Cortex of kidney (tissue), 1 donor: ENCODE measurements around the gene FIBIN.
"Not testable (repeated sequence)": the region's sequence is repeated elsewhere in the genome, so short reads cannot be mapped to it uniquely, and the experiment has no call there.

ENCODE experiments used
- DNase-seq: peaks from one replicate; lab custom pipeline; 2025; lab: John Stamatoyannopoulos, UW

Gene FIBIN

DNA sequence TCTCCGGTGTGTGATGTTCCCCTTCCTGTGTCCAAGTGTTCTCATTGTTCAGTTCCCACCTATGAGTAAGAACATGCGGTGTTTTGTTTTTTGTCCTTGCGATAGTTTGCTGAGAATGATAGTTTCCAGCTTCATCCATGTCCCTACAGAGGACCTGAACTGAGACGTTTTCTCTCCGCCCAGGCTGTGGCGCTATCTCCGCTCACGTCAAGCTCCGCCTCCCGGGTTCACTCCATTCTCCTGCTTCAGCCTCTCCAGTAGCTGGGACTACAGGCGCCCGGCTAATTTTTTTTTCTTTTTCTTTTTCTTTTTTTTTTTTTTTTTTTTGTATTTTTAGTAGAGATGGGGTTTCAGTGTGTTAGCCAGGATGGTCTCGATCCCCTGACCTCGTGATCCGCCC, 16.7 kb upstream of the FIBIN start:
- DNase-seq: not testable (repeated sequence)

DNA sequence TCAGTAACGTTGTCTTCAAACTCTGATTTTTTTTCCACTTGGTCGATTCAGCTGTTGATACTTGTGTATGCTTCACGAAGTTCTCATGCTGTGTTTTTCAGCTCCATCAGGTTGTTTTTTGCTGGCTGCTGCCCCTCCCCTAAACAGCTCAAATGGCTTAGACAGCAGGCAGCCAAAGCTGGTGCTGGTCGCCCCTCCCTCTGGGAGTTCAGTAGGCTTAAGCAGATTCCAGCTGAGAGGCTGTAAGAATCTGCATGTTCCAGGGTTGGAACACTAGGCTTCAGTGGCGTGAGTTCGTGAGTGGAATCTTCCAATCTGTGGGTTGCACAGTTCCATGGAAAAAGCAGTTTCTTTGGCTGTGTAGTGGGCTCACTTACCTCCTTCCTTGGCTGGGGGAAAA, 10.3 kb upstream of the FIBIN start:
- no peak for DNase-seq

DNA sequence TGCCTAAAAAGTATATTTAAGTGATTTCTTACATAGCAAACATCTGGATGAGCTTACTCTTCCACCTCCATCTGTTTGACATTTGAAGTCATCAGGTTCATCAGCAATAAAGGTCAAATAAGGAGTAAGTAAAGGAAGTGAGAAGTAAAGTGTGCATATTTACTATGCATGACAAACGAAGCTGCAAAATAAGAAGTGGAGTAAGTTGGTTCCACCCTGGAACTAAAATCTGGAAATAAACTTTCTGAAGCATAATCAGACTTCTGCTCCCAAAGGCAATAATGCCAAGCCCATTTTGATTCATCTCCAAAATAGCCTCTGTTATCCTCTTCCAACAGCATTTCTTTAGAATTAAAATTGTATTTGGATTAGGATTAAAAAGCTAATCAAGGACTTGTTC, 8.4 kb upstream of the FIBIN start:
- DNase-seq: no peak

DNA sequence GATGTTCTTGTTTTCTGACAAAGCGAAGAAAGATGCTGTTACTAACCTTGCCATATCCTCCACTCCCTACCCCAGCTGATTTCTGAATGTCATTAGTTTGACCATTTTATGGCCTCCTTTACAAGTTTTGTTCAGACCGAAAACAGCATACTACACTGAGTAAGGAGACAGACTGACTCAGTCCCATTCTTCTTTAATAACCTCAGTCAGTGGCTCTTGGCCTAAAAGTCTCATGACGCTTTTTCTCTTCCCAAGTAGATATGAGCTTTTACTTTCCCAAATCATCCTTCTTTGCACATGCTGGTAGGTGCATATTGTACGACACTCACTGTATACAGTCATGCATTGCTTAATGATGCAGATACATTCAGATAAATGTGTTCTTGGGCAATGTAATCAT, 8.0 kb upstream of the FIBIN start:
- no peak for DNase-seq

DNA sequence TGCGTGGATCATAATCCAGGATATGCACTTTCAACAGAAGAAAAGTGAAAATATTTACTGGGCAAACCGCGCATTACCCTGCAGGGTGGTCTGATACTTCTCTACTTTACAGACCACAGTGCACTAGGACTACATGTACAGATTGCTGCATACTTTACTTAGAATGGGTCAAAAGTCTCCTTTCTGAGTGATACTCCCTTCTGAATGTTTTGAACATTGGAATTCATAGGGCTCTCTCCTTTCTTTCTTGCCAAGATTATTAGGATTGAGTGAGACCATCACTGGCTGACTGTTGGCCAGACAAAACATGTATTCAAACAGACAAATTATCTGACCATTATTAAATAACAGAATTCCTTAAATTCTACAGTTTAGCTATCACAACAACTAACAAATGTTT, 6.6 kb upstream of the FIBIN start:
- DNase-seq: no peak

DNA sequence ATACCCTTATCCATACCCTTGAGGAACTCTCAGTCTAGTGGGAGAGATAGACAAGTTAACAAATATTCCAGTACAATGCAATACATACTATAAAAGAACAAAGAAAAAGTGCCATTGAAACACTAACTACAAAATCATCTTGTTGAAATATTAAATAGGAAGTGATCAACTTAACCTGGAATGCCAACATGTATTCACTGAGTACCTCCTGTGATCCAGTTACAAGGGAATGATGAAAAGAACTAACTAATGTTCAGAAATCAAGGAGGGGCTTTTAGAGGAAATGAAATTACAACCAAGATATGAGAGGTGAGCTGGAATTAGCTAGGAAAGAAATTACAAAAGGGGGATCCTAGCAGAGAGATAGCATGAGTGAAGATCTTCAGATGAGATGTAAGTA, 6.2 kb upstream of the FIBIN start:
- DNase-seq: no peak

DNA sequence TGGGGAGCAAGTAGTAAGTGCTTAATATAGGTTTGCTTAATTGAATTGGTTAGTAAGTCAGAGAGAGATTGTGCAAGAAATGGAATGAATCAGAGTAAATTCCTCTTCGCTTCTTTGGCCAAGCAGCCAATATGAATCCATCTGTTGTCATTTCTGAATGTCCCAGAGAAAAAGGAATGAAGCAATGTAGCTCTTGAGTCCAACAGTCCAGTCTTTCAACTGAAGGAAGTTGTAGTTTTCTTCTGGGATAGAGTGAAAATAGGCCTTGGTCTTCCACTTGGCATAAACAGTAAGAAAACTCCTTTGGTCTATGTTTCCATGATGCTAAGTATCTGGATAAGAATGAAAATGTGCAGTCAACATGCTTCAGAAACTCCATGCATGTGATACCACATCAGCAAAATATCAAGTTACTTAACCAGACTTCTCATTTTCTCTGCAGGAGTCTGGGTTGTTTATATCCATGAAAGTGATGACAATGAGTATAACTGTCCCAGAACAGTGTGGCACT, 1.8 kb upstream of the FIBIN start:
- no peak for DNase-seq

DNA sequence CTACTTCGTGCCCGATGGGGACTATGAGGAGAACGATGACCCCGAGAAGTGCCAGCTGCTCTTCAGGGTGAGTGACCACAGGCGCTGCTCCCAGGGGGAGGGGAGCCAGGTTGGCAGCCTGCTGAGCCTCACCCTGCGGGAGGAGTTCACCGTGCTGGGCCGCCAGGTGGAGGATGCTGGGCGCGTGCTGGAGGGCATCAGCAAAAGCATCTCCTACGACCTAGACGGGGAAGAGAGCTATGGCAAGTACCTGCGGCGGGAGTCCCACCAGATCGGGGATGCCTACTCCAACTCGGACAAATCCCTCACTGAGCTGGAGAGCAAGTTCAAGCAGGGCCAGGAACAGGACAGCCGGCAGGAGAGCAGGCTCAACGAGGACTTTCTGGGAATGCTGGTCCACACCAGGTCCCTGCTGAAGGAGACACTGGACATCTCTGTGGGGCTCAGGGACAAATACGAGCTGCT, 751 bp downstream of the FIBIN start:
- no peak for DNase-seq

DNA sequence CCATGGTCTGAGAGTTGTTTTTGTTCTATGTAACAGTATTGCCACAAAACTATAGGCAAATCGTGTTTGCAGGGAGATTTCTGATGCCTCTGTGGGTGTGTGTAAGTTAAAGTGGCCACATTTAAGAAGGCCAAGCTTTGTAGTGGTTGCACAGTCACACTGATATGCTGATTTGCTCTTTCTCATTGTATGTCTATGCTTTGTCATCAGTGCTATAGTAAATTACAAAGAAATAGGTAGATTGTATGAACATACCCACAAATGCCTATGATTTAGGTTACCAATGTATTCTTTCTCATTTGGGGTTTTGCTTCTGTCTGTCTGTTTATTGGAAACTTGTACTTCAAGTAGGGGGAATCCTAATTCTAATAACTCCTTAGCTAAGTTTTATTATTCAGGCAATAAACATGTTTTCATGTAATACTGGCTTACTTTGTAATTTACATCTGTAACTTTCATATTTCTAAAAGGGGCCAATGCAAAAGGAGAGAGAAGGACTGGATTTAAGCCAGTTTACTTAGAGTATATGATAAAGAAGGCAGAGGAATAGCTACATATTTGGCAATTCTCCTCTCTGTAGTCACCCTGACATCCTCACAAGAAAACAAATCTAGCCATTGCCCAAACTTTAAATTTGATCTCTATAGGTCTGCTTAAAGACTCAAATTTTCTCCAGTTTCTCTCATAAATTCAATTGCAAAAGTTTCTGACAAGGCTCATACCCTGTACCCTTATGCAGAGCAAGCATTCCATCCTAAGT, 2.0 kb downstream of the FIBIN start:
- no peak for DNase-seq

DNA sequence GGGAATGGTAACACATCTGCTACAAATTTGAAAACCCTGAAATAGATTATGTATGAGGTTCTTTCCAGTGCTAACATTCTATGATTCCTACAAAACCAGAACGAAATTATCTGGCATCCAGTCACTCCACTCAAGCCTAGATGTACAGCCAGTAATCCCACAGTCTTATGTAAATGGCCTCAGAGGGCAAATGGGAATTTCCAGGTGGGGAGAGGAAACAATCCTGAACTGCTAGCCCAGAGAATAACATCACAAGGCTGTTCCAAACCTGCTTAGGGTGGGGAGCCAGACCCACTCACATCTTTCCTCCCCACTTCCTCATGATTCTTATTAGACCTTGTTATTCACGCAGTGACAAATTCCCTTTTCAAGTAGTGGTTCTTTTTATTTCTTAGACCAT, 3.5 kb downstream of the FIBIN start:
- no peak for DNase-seq

DNA sequence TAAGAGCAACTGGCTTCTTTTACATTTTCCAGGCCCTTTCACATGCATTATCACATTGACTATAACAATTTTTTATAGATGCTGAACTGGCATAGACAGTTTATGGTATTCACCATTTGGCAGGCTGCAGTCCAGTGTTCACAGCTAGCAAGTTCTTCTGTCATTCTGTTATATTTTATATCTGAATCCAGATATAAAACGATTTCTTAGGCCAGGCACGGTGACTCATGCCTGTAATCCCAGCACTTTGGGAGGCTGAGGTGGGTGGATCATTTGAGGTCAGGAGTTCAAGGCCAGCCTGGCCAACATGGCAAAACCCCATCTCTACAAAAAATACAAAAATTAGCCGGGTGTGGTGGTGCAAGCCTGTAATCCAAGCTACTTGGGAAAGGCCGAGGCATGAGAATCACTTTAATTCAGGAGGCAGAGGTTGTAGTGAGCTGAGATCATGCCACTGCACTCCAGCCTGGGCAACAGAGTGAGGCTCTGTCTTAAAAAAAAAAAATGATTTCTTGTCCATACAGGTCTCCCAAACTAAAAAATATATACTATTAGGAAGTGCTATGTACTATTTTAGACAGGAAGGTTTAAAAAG, 7.3 kb downstream of the FIBIN start:
- not testable (repeated sequence) for DNase-seq

DNA sequence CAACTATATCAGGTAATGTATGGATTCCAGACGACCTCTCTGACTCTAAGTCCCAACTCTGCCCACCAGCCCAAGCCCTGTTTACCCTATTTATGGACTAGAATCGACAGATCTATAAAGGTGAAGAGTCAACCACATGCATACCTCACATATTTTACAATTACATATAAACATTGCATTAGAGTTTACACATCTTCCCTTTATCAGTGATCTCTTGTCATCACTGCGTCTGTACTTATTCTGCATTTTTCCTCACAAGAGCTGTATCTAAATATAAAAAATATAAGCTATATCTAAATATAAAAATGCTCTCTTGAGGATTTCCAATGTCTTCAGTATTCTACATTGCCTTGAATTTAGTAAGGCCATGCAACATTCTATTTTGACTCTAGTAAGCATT, 8.5 kb downstream of the FIBIN start:
- no peak for DNase-seq

DNA sequence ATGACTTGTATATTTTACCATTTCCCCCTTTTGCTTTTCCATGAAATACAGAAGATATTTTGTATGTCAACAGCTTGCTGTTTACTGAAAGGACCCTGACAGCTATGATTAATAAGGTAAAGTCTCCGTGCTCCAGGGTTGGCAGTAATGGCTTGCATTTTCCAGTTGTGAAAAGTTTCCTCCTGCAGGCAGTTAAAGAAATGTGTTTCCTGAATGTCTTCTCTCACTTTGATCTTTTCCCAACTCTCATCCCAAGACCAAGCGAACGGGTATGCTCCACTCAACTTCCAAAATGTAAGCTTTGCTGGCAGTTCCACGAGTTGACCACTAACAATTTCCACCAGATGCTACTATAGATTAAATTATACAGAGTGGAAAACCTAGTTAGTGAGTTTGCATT, 8.9 kb downstream of the FIBIN start:
- no peak for DNase-seq

DNA sequence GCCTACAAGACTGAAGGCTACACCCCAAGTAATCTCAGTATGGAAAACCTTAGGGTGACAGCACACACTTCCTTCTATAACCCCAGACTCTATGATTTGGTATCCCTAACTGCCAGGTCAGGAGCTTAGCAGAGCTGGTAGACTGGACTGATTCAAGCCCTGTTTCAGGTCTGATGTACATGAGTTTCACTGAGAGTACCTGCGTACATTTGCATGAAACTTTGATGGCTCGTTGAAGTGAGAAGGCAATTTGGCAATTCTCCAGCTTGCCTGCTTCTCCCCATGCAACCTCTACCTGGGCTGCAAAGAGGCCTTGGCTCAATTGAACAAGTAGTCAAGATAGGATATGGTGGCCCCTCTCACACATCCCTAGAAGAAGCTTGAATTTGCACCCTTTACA, 10.2 kb downstream of the FIBIN start:
- no peak for DNase-seq

DNA sequence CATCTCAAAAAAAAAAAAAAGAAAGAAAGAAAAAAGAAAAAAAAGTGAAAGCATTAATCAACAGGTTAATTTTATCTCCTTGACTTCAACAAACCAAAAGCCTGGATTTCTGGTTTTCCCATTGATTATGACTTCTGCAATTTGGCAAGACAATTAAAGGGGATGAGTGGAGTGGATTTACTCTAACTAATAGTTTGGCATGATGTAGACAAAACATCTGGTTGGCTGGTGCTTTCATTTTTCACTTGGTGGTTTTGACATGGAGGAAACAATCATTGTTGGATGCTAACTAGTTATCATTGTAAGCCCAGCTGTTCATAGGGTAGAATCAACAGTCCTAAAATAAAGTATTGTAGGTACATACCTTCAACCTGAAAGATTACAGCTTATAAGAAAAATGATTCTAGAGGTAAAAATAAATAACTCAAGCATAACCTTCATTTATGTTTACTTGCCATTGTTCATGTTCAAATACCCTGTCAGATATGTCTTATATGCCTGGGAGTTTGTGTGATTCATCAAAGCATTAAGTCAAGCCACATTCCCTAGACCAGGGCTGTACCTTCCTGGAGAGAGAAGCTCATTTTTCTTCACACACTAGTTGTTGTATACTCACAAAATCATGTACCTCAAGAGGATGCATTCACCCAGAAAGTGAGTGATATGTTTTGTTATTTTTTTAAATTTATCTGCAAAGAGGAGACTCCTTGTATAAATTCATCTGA, 15.1 kb downstream of the FIBIN start:
- DNase-seq: no peak

DNA sequence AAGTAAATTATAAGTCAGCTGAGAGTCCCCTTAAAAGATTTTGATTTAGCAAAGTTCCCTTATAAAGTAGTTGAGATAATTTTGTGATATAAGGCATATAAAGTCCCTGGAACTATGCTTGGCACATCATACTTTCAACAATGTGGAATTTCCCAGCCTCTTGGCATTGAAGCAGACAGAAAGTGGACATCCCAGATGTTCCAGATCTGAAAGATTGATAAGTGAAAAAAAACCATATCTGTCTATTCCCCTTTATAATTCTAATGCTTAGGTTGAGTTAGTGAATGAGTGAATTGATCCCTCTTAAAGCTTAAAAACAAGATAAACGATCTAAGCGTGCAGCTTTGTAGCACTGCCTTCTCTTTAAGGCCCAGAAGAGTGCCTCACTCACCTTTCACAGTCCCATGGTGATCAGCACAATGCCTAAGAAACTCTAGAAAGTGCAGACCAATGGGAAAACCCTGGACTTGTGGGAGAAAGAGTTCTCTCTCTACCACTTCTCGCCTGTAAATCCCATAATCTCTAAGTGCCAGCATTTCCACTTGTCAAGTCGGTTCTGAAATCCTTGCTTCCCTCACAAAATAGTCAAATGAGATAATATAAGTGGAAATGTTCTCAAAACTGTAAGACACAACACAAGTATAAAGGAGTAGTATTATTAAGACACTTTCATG, 17.8 kb downstream of the FIBIN start:
- DNase-seq: no peak

DNA sequence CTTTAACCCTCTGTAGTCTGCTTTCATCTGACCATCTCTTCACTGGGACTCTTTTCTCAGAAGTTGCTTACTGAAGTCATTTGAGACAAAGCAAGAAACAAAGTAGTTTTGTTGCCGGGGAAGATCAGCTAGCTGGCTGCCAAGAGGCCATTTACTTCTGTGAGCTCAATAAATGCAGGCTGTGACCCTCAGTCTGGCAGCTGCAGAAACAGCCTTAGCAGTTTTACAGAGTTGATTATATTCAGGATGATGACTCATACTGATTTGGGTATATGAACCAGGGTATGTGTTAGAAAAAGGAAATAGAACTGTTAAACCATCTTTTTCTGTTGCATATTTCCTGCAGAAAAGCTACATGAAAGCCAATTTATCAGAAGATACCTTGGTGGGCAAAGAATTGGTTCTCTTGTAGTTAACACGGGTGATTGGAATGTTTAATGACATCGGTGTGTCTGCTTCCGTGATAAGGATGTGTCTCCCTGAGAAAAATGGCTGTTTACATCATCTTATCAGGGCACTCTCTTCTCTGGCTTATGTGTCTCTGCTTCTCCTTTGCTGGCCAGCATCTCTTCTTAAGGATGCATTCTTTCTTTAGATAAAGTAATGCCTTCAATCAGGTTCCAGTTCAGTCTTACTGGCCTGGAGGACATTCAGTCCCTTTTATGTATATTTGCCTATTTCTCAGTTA, 18.5 kb downstream of the FIBIN start:
- no peak for DNase-seq

DNA sequence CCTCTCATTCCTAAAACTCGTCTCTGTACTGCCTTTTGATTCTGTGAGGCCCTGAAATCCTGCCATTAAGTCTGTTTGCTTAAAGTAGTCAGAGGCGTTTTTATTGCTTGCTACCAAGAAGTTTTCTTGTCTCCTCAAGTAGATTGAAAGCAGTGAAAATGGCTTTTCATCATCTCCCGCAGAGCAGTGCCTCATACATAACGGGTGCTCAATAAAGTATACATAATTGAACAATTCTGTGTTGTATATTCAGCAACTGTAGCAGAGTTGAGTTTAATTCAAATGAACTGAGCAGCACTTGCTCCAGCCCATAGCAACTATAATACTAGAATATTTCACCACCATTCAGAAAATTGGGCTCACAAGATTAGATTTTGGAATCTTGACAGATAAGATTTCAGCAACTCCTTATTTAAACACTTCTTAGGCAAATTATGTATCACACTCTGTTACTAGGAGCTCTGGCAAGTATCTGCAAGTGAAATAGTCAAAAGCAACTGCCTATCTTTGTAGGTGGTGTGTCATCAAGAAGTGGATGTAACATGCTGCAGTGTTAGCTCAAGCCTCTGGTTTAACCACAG, 20.0 kb downstream of the FIBIN start:
- DNase-seq: no peak

DNA sequence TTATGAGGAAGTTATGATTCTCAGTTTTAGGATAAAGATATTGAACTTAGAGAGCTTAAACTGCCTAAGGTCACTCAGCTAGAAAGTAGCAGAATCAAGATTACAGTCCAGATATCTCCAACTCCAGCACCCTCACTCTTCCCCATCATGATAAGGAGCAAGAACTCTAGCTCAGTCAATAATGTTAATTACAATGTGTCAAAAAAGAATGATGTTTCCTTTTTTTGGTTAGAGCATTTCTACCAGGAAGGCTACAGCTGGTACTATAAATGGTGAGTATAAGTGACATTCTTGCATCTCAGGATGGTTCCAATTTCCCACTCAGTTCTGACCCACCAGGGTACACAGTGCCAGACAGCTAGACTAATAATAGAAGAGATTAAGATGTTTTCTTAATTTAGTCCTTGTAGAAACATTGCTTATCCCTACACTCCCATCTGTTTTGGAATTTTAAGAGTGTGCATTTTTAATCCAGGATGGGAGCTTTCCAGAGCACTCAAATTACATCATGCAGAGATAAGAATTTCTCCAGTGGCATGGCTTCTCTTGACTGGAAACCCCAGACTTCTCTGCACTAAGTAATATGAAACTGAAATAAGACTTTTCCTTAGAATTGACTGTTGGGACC, 25.1 kb downstream of the FIBIN start:
- no peak for DNase-seq

DNA sequence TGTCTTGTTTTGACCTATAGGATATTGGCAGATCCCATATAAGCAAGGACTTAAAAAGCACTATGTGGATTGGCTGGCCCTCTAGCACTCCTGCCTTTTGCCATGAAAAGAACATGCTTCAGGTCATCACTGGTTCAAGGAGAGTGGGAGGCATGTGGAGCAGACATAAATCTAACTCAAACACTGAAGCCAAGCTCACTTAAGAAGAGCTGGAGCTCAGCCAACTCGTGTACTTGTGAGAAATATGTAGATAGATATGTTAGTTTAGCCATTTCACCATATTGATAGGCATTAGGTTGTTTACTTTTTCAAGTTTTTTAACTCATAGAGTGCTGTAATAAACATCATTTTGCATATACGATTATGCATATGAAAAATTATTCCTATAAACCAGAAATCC, 26.8 kb downstream of the FIBIN start:
- DNase-seq: no peak

DNA sequence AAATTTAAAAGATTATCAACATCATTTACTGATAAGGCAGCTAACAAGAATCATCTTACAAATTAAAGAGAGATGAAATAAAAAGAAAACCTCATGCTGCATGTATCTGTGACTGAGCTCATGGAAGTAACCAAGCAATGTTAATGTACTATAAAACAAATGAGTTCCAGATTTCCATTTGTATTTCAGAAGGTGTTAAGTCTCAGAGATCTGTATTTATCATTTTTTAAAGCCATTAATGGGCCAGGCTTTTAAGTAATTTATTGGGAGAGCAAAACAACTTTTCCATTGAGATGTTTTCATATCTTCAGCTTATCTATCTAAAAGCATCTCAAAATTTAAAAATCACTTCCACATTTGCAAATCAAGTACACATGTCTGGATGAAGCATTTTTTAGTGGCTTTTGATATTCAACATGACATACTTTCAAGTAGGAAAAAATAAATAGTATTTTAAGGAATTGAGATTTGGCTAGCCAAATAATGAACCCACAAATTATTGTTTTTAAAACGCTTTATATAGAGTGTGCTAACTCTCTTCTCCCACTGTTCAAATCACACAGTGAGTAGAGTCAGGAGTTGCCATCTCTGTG, 28.8 kb downstream of the FIBIN start:
- DNase-seq: no peak
